ENCODE results near the gene ERAS. TPM values are rescaled to one million over a fixed set of nuclear protein-coding genes. Genes with fewer than 3 reads are reported as not detected.
"Not testable (repeated sequence)": the region's sequence is repeated elsewhere in the genome, so short reads cannot be mapped to it uniquely, and the experiment has no call there.

Gene ERAS
- polyA plus RNA-seq, 1 experiment: not detected

DNA sequence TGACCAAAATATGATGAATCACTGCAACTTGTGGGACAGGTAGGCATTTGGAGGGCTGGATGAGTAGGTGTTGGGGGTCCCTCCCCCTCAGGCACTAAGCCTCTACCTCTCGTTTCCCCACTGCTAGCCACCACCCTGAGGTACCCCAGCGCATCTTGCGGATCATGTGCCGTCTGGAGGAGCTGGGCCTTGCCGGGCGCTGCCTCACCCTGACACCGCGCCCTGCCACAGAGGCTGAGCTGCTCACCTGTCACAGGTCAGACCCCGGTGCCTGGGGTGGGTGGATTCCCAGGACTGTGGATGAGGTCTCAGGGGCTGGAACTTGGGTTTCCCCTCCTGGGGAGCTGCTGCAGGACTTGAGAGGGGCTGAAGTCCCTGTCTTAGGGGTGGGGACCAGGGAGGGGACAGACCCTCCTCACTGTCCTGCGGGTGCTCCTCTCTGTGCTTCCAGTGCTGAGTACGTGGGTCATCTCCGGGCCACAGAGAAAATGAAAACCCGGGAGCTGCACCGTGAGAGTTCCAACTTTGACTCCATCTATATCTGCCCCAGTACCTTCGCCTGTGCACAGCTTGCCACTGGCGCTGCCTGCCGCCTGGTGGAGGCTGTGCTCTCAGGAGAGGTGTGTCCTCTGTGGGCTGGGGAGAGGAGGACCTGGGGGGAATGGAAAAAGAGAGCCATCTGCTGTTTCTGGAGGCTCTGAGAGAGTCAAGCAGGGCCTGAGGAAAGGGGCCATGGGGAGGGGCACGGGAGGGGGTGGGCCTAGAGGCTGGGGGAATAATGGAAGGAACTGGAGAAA lies 10.1 kb upstream of the ERAS start:
- no peak for DNase-seq (ENCODE audit: low read depth, low spot score)
- Histone ChIP-seq H3K4me3 (ENCODE audit: low read depth, low read length) (no peak overlapping the region), H3K27ac (ENCODE audit: low read depth, low read length) (no peak overlapping the region), H3K9me3 (ENCODE audit: control insufficient read depth, insufficient read depth, low read length) (no peaks in the 10 kb centered on the region), H3K27me3 (ENCODE audit: control insufficient read depth, insufficient read depth, low read length) (no peaks in the 10 kb centered on the region)
- ChIA-PET CTCF (no interaction called here), POLR2A (no interaction called here)
- TF ChIP-seq, protein P1, sequence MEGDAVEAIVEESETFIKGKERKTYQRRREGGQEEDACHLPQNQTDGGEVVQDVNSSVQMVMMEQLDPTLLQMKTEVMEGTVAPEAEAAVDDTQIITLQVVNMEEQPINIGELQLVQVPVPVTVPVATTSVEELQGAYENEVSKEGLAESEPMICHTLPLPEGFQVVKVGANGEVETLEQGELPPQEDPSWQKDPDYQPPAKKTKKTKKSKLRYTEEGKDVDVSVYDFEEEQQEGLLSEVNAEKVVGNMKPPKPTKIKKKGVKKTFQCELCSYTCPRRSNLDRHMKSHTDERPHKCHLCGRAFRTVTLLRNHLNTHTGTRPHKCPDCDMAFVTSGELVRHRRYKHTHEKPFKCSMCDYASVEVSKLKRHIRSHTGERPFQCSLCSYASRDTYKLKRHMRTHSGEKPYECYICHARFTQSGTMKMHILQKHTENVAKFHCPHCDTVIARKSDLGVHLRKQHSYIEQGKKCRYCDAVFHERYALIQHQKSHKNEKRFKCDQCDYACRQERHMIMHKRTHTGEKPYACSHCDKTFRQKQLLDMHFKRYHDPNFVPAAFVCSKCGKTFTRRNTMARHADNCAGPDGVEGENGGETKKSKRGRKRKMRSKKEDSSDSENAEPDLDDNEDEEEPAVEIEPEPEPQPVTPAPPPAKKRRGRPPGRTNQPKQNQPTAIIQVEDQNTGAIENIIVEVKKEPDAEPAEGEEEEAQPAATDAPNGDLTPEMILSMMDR (IDR thresholded peaks at IDR 0.05; ENCODE audit: low read depth, low read length): no peak

DNA sequence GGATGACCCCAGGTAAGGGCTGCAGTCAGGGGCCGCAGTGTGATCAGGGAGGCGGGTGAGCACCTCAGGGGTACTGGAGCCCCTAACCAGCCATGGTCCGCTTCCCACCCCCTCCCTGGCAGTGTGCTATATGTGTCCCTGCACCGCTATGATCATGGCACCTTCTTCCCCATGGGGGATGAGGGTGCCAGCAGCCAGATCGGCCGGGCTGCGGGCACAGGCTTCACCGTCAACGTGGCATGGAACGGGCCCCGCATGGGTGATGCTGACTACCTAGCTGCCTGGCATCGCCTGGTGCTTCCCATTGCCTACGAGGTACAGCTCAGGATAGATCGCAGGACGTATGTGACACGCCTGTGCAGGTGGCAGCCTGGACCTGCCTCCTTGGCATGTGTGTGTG lies 8.2 kb upstream of the ERAS start:
- ChIA-PET POLR2A (no interaction called here), CTCF (no interaction called here)
- TF ChIP-seq, protein P1 (IDR thresholded peaks at IDR 0.05; ENCODE audit: low read depth, low read length): no peak
- no peak for DNase-seq (ENCODE audit: low read depth, low spot score)
- no peaks in the 10 kb centered on the region for H3K27me3 ChIP-seq (ENCODE audit: control insufficient read depth, insufficient read depth, low read length)
- no peaks in the 10 kb centered on the region for H3K9me3 ChIP-seq (ENCODE audit: control insufficient read depth, insufficient read depth, low read length)
- no peak overlapping the region for H3K27ac ChIP-seq (ENCODE audit: low read depth, low read length)
- H3K4me3 ChIP-seq (ENCODE audit: low read depth, low read length): no peak overlapping the region

DNA sequence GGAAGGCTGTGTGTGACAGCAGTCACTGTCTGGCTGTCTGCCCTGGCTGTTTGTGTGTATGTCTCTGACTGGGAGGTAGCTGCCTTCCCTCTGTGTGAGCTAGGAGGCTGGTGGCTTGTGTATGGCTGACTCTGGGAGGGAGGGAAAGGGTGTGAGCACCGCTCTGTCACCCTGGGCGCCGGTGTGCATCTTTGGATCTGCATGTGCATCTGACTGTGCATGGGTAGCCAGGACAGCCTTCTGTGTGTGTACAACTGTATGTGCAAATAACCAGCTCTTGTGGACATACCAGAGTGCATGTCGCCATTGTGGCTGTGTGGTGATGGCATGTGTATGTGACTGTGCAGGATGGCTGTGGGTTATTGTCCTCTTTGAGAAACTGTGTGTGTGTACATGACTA lies 7.4 kb upstream of the ERAS start:
- ChIA-PET CTCF (no interaction called here), POLR2A (no interaction called here)
- no peaks in the 10 kb centered on the region for H3K9me3 ChIP-seq (ENCODE audit: control insufficient read depth, insufficient read depth, low read length)
- no peaks in the 10 kb centered on the region for H3K27me3 ChIP-seq (ENCODE audit: control insufficient read depth, insufficient read depth, low read length)
- H3K4me3 ChIP-seq (ENCODE audit: low read depth, low read length): no peak overlapping the region
- TF ChIP-seq, protein P1 (IDR thresholded peaks at IDR 0.05; ENCODE audit: low read depth, low read length): no peak
- no peak for DNase-seq (ENCODE audit: low read depth, low spot score)
- H3K27ac ChIP-seq (ENCODE audit: low read depth, low read length): no peak overlapping the region

DNA sequence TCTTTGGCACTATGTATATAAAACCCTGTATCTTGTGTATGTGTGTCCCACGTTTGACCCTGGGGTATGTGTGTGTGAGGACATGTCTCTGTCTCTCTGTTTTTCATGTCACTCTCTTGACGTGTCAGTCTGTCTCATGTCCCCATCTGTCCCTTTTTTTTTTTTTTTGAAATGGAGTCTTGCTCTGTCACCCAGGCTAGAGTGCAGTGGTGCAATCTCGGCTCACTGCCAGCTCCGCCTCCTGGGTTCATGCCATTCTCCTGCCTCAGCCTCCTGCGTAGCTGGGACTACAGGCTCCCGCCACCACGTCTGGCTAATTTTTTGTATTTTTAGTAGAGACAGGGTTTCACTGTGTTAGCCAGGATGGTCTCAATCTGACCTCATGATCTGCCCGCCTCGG lies 6.9 kb upstream of the ERAS start:
- H3K27ac ChIP-seq (ENCODE audit: low read depth, low read length); H3K4me3 ChIP-seq (ENCODE audit: low read depth, low read length); CTCF ChIA-PET; H3K9me3 ChIP-seq (ENCODE audit: control insufficient read depth, insufficient read depth, low read length); DNase-seq (ENCODE audit: low read depth, low spot score); H3K27me3 ChIP-seq (ENCODE audit: control insufficient read depth, insufficient read depth, low read length); POLR2A ChIA-PET: not testable (repeated sequence)

DNA sequence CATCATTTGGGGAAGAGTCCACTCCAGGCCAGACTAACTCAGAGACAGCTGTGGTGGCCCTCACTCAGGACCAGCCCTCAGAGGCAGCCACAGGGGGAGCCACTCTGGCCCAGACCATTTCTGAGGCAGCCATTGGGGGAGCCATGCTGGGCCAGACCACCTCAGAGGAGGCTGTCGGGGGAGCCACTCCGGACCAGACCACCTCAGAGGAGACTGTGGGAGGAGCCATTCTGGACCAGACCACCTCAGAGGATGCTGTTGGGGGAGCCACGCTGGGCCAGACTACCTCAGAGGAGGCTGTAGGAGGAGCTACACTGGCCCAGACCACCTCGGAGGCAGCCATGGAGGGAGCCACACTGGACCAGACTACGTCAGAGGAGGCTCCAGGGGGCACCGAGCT lies 3.3 kb upstream of the ERAS start:
- TF ChIP-seq, protein P1 (IDR thresholded peaks at IDR 0.05; ENCODE audit: low read depth, low read length): no peak

More for the DNA sequence above, 3.3 kb upstream of the ERAS start:
- Histone ChIP-seq H3K27me3 (ENCODE audit: control insufficient read depth, insufficient read depth, low read length) (no peaks in the 10 kb centered on the region), H3K27ac (ENCODE audit: low read depth, low read length) (no peak overlapping the region), H3K9me3 (ENCODE audit: control insufficient read depth, insufficient read depth, low read length) (peaks cover 6% of the 10 kb centered on the region), H3K4me3 (ENCODE audit: low read depth, low read length) (no peak overlapping the region)
- ChIA-PET CTCF (no interaction called here), POLR2A (no interaction called here)
- DNase-seq (ENCODE audit: low read depth, low spot score): no peak

All from AG04450 (cell line).